Adrenal gland (tissue), 12 donors: Measurements from ENCODE around the gene MSMB. TPM values are rescaled to one million over a fixed set of nuclear protein-coding genes. Genes with fewer than 3 reads are reported as not detected.

Experiments used
- DNase-seq, 7 donors: peaks; one replicate each; pipeline ENCODE4 v3.0.0-alpha.2; 2019 to 2020
- H3K27ac ChIP-seq, 5 donors: fragments of 200-600 bp; sonication (generic) in 4 of 5; 1 replicate in 3 of 5; 2 replicates in 2 of 5; pipeline versions ENCODE4 v1.5.1 to v1.8.0; 2016 to 2020; ENCODE audit warnings: mild to moderate bottlenecking in 1 of 5
- H3K27me3 ChIP-seq: fragments of 200-600 bp; 2 replicates; pipeline ENCODE4 v1.8.0; 2021
- H3K36me3 ChIP-seq, 2 donors: fragments of 200-600 bp; replicated peaks in 1 of 2; 1 replicate in 1 of 2; 2 replicates in 1 of 2; pipeline versions ENCODE4 v1.5.1 to v1.8.0; 2018 to 2022
- H3K4me1 ChIP-seq, 2 donors: fragments of 200-600 bp; replicated peaks in 1 of 2; 1 replicate in 1 of 2; 2 replicates in 1 of 2; pipeline versions ENCODE4 v1.5.1 to v1.8.0; 2018 to 2021
- H3K4me3 ChIP-seq, 4 donors: fragments of 200-600 bp; sonication (generic) in 3 of 4; one replicate each; pipeline ENCODE4 v1.5.1; 2016 to 2018
- H3K9me3 ChIP-seq, 3 donors: fragments of 200-600 bp; sonication (generic) in 1 of 3; replicated peaks in 1 of 3; 1 replicate in 2 of 3; 2 replicates in 1 of 3; pipeline versions ENCODE4 v1.5.1 to v1.8.0; 2016 to 2021
- POLR2A ChIP-seq, 2 donors: fragments of 450-650 bp; IDR thresholded peaks; one replicate each; pipeline ENCODE4 v1.6.1; 2017; ENCODE audit warnings: antibody characterized with exemption in 2 of 2, mild to moderate bottlenecking in 2 of 2, moderate library complexity in 1 of 2
- WGBS, 4 donors: extraction: QIAGEN DNeasy Blood & Tissue Kit in 2 of 4; methylation state at CpG; one replicate each; pipeline versions ENCODE4 v1.1.5 to v1.1.7; 2013 to 2017; 5-methylcytosine and 5-hydroxymethylcytosine counted together
- intact Hi-C, 2 donors: fragments of 100-400 bp; cut with DNase I; formaldehyde crosslinking; loops; one replicate each; pipeline versions ENCODE4 v1.14.1 to v1.15.0; 2022 to 2023
- polyA plus RNA-seq, 3 donors: library from polyadenylated mRNA; stranded (reverse); fragments of 200-250 nt in 2 of 3; fragments of 350-450 nt in 1 of 3; fragmentation: Illumina TruSeq in 1 of 3; extraction: RNeasy Lipid Tissue Mini Kit (QIAGEN cat#74804) in 1 of 3; gene quantifications; one replicate each; pipeline ENCODE4 v1.2.3, GENCODE V29; 2013 to 2014
- total RNA-seq, 9 donors: library from RNA; depleted of rRNA in 4 of 9; stranded (reverse); fragments of >200 nt in 4 of 9; fragments of 120-200 nt in 1 of 9; fragmentation: NEBNext Ultra II Directional in 1 of 9; extraction: Animal tissue kit (Norgen Biotek cat#: 25700) in 1 of 9; gene quantifications; one replicate each; pipeline versions ENCODE4 v1.1.0 to v1.2.4, GENCODE V29; 2013 to 2023
- TF ChIP-seq, protein P1 (sequence below), 6 experiments: fragments of 450-650 bp in 4 of 6; fragments of 200-600 bp in 2 of 6; sonication (generic) in 1 of 6; IDR thresholded peaks; 1 replicate in 5 of 6; 2 replicates in 1 of 6; pipeline versions ENCODE4 v1.5.1 to v1.8.0; 2016 to 2021; ENCODE audit warnings: antibody characterized with exemption in 6 of 6, mild to moderate bottlenecking in 2 of 6, moderate library complexity in 1 of 6
- donor health status: healthy with polysubstance abuse.
- donor health status: Bipolar disorder and iron deficiency.
- donor health status: DM: yes; HTN: yes; CAD: no.
- donor health status: DM: no; HTN: no; CAD: no.
- donor health status: DM: no; HTN: no; CAD: no.
- donor health status: DM: yes; HTN: yes; CAD: no.

Gene MSMB
- total and polyA plus RNA-seq, 12 donors: not detected

DNA sequence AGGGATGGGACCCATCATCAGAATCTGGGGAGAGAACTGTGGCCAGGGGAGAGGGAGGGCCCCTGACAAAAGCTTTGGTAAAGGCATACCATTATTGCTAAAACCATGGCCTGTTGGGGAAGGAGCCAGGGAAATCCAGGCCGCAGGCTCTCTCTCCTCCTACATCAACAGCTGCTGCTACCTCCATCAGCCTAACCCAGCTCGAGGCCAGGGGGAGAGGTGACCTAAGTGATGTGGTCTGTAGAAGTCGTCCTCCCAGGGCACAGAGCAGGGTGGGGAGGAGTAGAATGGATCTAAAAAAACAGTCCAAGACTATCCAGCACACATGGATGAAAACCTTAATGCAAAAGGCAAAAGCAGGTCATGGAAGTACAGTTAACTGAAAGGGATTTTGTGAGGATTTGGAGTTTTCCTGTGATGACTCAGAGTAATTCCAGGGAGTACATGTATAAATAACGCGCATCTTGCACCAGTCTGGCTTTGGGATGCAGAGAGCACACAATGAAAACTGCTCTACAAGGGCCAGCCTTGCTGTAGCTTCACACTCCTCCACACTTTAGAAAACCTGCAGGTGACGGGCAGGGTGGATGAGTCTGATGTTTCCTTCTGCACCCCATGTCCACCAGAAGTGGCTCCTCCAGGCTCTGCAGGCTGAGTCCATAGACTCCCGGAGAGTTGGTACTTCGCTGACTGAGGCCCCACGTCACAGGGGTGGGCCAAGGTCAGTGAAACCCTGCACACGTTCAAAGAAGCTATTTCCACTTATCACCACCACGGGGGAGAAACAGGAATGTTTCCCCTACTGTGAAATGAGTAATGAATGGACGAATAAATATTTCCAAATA, 38.5 kb upstream of the MSMB start:
- Histone ChIP-seq H3K9me3 (no peaks in the 10 kb centered on the region), H3K27ac (no peak overlapping the region), H3K36me3 (no peaks in the 10 kb centered on the region), H3K4me1 (no peaks in the 10 kb centered on the region), H3K27me3 (no peaks in the 10 kb centered on the region), H3K4me3 (no peak overlapping the region)
- intact Hi-C loops: no loop called here
- WGBS, 4 donors: 60 to 66% (median 65%) methylated on average over 12 of the region's 12 CpGs
- no peak for DNase-seq
- TF ChIP-seq, protein P1, sequence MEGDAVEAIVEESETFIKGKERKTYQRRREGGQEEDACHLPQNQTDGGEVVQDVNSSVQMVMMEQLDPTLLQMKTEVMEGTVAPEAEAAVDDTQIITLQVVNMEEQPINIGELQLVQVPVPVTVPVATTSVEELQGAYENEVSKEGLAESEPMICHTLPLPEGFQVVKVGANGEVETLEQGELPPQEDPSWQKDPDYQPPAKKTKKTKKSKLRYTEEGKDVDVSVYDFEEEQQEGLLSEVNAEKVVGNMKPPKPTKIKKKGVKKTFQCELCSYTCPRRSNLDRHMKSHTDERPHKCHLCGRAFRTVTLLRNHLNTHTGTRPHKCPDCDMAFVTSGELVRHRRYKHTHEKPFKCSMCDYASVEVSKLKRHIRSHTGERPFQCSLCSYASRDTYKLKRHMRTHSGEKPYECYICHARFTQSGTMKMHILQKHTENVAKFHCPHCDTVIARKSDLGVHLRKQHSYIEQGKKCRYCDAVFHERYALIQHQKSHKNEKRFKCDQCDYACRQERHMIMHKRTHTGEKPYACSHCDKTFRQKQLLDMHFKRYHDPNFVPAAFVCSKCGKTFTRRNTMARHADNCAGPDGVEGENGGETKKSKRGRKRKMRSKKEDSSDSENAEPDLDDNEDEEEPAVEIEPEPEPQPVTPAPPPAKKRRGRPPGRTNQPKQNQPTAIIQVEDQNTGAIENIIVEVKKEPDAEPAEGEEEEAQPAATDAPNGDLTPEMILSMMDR (IDR thresholded peaks at IDR 0.05): no peak
- no peak for TF ChIP-seq POLR2A (IDR thresholded peaks at IDR 0.05)

DNA sequence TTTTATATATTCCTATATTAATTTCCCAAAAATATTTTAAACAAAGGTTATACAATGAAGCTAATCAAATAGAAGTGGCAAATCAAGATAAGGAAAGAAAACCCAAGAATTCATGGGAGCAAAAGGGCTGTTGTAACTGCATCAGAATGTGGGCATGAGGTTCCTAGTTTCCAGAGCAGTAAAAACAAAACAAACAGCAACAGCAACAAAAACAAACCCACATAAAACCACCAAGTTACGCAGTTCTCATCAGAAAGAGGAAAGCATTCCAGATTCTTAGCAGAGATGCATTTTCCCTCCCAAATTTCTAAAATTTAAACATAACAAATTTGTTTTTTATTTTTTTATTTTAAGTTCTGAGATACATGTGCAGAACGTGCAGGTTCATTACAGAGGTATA, 34.8 kb upstream of the MSMB start:
- no peak for DNase-seq
- Histone ChIP-seq H3K36me3 (no peaks in the 10 kb centered on the region), H3K4me1 (no peaks in the 10 kb centered on the region), H3K27ac (no peak overlapping the region), H3K27me3 (no peaks in the 10 kb centered on the region), H3K9me3 (no peaks in the 10 kb centered on the region), H3K4me3 (no peak overlapping the region)
- TF ChIP-seq, protein P1 (IDR thresholded peaks at IDR 0.05): no peak
- TF ChIP-seq POLR2A (IDR thresholded peaks at IDR 0.05): no peak
- WGBS, 4 donors: 60 to 73% (median 67%) methylated on average over 2 of the region's 2 CpGs
- intact Hi-C loops: no loop called here

DNA sequence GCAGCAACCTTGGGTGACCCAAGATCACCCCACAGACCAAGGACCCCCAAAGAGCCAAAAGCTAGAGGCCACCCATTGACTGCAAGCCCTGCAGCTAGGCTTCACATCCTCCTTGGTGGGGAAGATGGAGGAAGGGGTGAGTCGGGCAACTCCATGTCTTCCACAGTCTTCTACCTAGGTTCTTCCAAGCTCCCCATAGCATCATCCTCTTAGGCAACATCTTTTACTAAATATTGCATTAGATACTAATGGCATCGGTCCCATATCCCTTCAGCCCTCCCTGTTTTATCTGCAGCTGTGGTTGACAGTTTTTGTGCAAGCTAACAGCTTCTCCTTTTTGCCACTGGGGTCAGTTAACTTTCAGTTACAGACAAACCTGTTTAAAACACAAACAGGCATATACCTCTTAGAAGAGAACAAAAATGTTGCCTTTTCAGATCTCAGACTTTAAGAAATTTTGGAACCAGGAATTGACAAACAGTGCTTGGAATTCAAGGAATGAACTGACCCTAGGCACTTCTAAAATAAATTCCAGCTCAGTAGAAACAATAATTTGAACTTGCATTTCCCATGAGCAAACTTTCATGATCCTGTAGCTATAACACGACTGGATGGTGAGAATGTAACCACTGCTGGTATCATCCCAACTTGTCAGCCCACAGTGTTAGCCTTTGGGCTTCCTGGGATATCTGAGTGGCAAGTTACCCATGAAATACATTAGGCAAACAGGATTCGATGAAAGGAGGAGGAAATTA, 33.9 kb upstream of the MSMB start:
- no peak overlapping the region for H3K27ac ChIP-seq
- H3K4me3 ChIP-seq: no peak overlapping the region
- intact Hi-C loops: no loop called here
- TF ChIP-seq, protein P1 (IDR thresholded peaks at IDR 0.05): no peak
- TF ChIP-seq POLR2A (IDR thresholded peaks at IDR 0.05): no peak
- no peaks in the 10 kb centered on the region for H3K27me3 ChIP-seq
- H3K36me3 ChIP-seq: no peaks in the 10 kb centered on the region
- H3K4me1 ChIP-seq: no peaks in the 10 kb centered on the region
- DNase-seq: no peak
- 57 to 69% (median 61%) methylated on average over 4 of the region's 4 CpGs for WGBS, 4 donors
- H3K9me3 ChIP-seq: no peaks in the 10 kb centered on the region

DNA sequence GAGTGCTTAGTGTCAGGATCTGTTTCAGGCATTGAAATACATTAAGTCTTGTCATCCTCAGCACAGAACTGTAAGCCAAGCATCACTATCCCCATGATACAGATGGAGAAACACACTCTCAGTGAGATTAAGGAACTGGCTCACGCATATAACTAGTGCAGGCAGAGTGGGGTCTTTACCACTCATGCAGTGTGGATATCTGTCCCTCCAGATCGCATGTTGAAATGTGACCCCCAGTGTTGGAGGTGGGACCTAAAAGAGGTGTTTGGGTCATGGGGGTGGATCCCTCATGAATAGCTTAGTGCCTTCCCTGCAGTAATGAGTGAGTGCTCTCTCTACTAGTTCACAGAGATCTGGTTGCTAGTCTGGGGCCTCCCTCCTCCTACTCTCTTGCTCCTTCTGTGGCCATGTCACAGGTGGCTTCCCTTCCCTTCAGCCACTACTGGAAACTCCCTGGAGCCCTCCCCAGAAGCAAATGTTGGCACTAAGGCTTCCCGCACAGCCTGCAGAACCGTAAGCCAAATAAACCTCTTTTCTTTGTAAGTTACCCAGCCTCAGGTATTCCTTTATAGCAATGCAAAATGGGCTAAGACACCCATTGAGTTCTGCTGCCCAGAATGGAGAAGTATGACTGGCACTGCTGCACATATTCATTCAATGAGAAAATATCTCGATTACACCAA, 31.8 kb upstream of the MSMB start:
- WGBS, 4 donors: 73 to 88% (median 78%) methylated on average over 5 of the region's 5 CpGs
- TF ChIP-seq, protein P1 (IDR thresholded peaks at IDR 0.05): no peak
- no peak for TF ChIP-seq POLR2A (IDR thresholded peaks at IDR 0.05)
- H3K9me3 ChIP-seq: no peaks in the 10 kb centered on the region
- H3K36me3 ChIP-seq: no peaks in the 10 kb centered on the region
- H3K4me1 ChIP-seq: no peaks in the 10 kb centered on the region
- no peak for DNase-seq
- no peaks in the 10 kb centered on the region for H3K27me3 ChIP-seq
- intact Hi-C loops: no loop called here
- no peak overlapping the region for H3K4me3 ChIP-seq
- H3K27ac ChIP-seq: no peak overlapping the region
